Muscle of leg (tissue), 11 donors: ENCODE results near the gene WASF3. TPM values are rescaled to one million over a fixed set of nuclear protein-coding genes. Genes with fewer than 3 reads are reported as not detected.

ENCODE experiments used
- DNase-seq: peaks from one replicate; pipeline ENCODE4 v3.0.0; 2013
- H3K27ac ChIP-seq: one replicate; pipeline ENCODE4 v1.5.1; 2013; ENCODE audit warnings: mild to moderate bottlenecking, low read length, control low read depth
- H3K27me3 ChIP-seq: one replicate; pipeline ENCODE4 v1.6.1; 2013; ENCODE audit warnings: low read length; ENCODE audit not compliant: control insufficient read depth, insufficient read depth
- H3K36me3 ChIP-seq: one replicate; pipeline ENCODE4 v1.6.1; 2013; ENCODE audit warnings: low read length; ENCODE audit not compliant: control insufficient read depth, insufficient read depth
- H3K4me1 ChIP-seq: one replicate; pipeline ENCODE4 v1.6.1; 2013; ENCODE audit warnings: low read length; ENCODE audit not compliant: control insufficient read depth, insufficient read depth
- H3K4me3 ChIP-seq: one replicate; pipeline ENCODE4 v1.5.1; 2013; ENCODE audit warnings: low read length, control low read depth
- H3K9me3 ChIP-seq: replicated peaks from 2 replicates; pipeline ENCODE4 v1.6.1; 2013; ENCODE audit warnings: low read depth, low read length; ENCODE audit not compliant: control insufficient read depth
- WGBS: methylation state at CpG from one replicate; pipeline ENCODE4 v1.1.5; 2013; ENCODE audit warnings: missing lambda C conversion rate; ENCODE audit not compliant: insufficient coverage; 5-methylcytosine and 5-hydroxymethylcytosine counted together
- polyA plus RNA-seq, 8 donors: library from polyadenylated mRNA; unstranded; fragments of 120-200 nt; gene quantifications; one replicate each; pipeline versions ENCODE4 v1.2.1 to v1.2.3, GENCODE V29; 2013; ENCODE audit warnings: inconsistent platforms in 1 of 8, low replicate concordance in 1 of 8; ENCODE audit not compliant: insufficient read length in 8 of 8, insufficient read depth in 1 of 8
- total RNA-seq: library from RNA; stranded (reverse); fragments of 120-200 nt; gene quantifications from one replicate; pipeline ENCODE4 v1.2.4, GENCODE V29; 2013

WASF3 gene
- total and polyA plus RNA-seq, 9 donors: 6.2 to 14.7 (median 12.0) TPM

DNA sequence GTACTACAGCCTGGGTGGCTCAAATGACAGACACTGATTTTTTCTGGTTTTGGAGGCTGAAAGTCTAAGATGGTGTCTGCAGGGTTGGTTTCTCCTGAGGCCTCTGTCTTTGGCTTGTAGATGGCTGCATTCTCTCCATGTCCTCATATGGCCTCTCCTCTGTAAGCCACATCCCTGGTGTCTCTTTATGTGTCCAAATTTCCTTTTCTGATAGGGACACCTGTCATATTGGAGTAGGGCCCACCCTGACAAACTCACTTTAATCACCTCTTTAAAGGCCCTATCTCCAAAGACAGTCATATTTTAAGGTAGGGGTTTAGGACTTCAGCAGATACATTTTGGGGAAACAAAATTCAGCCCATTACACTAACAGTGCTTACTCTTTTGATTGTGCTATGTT, 32.0 kb upstream of the WASF3 start:
- Histone ChIP-seq H3K4me3 (no peak overlapping the region), H3K27me3 (no peaks in the 10 kb centered on the region), H3K27ac (no peak overlapping the region), H3K9me3 (peaks cover 2% of the 10 kb centered on the region), H3K36me3 (no peaks in the 10 kb centered on the region), H3K4me1 (no peaks in the 10 kb centered on the region)
- DNase-seq: no peak

DNA sequence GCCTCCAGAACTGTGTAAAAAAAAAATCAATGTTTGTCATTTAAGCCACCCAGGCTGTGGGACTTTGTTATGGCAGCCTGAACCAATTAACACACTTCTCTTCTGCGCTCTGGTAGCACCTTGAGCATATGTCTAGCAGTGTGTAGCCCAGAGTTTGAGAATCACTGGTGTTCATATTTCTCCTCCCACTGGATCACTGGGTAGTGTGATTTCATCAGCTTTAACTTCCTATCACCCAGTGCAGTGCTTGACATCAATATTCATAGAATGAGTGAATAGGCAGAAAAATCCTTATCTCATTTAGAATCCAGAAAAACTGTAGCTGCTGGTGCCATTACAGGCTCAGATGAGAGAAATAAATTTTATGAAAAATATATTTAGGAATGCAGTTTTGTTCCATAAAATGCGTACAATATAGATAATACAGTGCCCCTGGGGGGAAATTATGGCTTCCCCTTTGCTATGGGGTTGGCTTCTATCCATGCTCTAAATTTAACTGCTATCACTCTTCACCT, 30.7 kb upstream of the WASF3 start:
- no peak overlapping the region for H3K27ac ChIP-seq
- no peaks in the 10 kb centered on the region for H3K4me1 ChIP-seq
- H3K36me3 ChIP-seq: no peaks in the 10 kb centered on the region
- no peaks in the 10 kb centered on the region for H3K27me3 ChIP-seq
- H3K4me3 ChIP-seq: no peak overlapping the region
- no CpG with 5 or more reads among the region's 2 CpGs for WGBS
- H3K9me3 ChIP-seq: no peaks in the 10 kb centered on the region
- no peak for DNase-seq

GRCh38 chr13:26528527-26528926, 29.0 kb upstream of the WASF3 start:
- no peak for DNase-seq
- no peak overlapping the region for H3K27ac ChIP-seq
- no peaks in the 10 kb centered on the region for H3K4me1 ChIP-seq
- no peak overlapping the region for H3K4me3 ChIP-seq
- H3K36me3 ChIP-seq: no peaks in the 10 kb centered on the region
- H3K9me3 ChIP-seq: no peaks in the 10 kb centered on the region
- WGBS: no CpG with 5 or more reads among the region's 1 CpG
- no peaks in the 10 kb centered on the region for H3K27me3 ChIP-seq

DNA sequence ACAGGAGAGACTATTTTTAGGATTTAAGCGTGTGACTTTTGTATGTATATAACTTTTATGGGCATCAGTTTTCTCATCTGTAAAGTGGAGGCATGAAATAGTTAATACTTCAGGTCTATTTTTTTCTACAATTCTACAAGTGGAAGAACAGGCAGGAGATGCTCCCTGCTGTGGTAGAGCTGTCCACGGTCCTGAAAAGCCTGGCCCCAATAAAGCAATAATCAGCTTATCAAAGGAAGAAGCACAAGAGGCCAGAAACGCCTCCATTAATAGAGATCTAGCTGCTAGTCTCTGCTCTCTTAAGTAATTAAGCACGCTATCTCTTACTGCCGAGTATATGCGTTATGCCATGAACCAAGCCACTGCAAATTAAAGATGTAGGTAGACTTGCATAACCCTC, 28.0 kb upstream of the WASF3 start:
- Histone ChIP-seq H3K4me3 (no peak overlapping the region), H3K36me3 (no peaks in the 10 kb centered on the region), H3K27ac (no peak overlapping the region), H3K27me3 (no peaks in the 10 kb centered on the region), H3K4me1 (no peaks in the 10 kb centered on the region), H3K9me3 (no peaks in the 10 kb centered on the region)
- 0% methylated on average over 1 of the region's 6 CpGs for WGBS
- DNase-seq: peak; percentile 83

GRCh38 chr13:26531742-26532141, 25.7 kb upstream of the WASF3 start:
- no peaks in the 10 kb centered on the region for H3K27me3 ChIP-seq
- 62% methylated on average over 2 of the region's 3 CpGs for WGBS
- DNase-seq: no peak
- no peak overlapping the region for H3K27ac ChIP-seq
- no peaks in the 10 kb centered on the region for H3K4me1 ChIP-seq
- H3K9me3 ChIP-seq: no peaks in the 10 kb centered on the region
- no peaks in the 10 kb centered on the region for H3K36me3 ChIP-seq
- H3K4me3 ChIP-seq: no peak overlapping the region

- 82% methylated on average over 6 of the region's 9 CpGs for WGBS
- H3K4me1 ChIP-seq: no peaks in the 10 kb centered on the region
- H3K27me3 ChIP-seq: no peaks in the 10 kb centered on the region
- DNase-seq: no peak
- no peaks in the 10 kb centered on the region for H3K36me3 ChIP-seq
- no peak overlapping the region for H3K27ac ChIP-seq
- no peak overlapping the region for H3K4me3 ChIP-seq
- no peaks in the 10 kb centered on the region for H3K9me3 ChIP-seq
Observed at GRCh38 chr13:26534036-26534726, 23.3 kb upstream of the WASF3 start.

- Histone ChIP-seq H3K4me3 (no peak overlapping the region), H3K36me3 (no peaks in the 10 kb centered on the region), H3K4me1 (peaks cover 18% of the 10 kb centered on the region), H3K27me3 (no peaks in the 10 kb centered on the region), H3K9me3 (no peaks in the 10 kb centered on the region), H3K27ac (no peak overlapping the region)
- no peak for DNase-seq
- WGBS: 42% methylated on average over 8 of the region's 10 CpGs
Observed at GRCh38 chr13:26538363-26539317, 18.8 kb upstream of the WASF3 start.

GRCh38 chr13:26539738-26540292, 17.7 kb upstream of the WASF3 start:
- DNase-seq: no peak
- 84% methylated on average over 2 of the region's 2 CpGs for WGBS

GRCh38 chr13:26540334-26540733, 17.1 kb upstream of the WASF3 start:
- Histone ChIP-seq H3K4me1 (peaks cover 18% of the 10 kb centered on the region), H3K27ac (no peak overlapping the region), H3K9me3 (no peaks in the 10 kb centered on the region), H3K4me3 (no peak overlapping the region), H3K27me3 (no peaks in the 10 kb centered on the region), H3K36me3 (no peaks in the 10 kb centered on the region)
- peak; percentile 57 for DNase-seq
- WGBS: 0% methylated on average over 3 of the region's 3 CpGs

More at GRCh38 chr13:26539738-26540292, 17.7 kb upstream of the WASF3 start:
- Histone ChIP-seq H3K27ac (no peak overlapping the region), H3K4me1 (peaks cover 18% of the 10 kb centered on the region), H3K9me3 (no peaks in the 10 kb centered on the region), H3K4me3 (no peak overlapping the region), H3K27me3 (no peaks in the 10 kb centered on the region), H3K36me3 (no peaks in the 10 kb centered on the region)

DNA sequence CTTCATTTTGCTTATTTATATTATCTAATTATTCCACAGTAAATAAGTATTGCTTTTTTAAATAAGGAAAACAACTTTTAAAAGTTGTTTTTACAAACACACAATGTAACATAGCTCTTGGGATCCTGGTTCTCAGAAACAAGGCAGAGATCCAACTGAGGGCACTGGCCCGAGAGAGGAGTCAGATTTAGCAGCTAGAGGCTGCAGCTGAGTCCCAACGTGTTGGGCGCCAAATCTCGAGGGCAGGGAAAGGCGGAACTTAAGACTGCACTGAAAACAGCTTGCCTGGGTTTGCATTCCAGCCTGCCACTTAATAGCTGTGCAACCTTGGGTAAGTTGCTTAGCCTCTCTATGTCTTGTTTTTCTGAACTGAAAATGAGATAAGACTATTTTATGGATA, 16.4 kb upstream of the WASF3 start:
- DNase-seq: peak; percentile 32
- Histone ChIP-seq H3K27ac (no peak overlapping the region), H3K9me3 (no peaks in the 10 kb centered on the region), H3K4me1 (peaks cover 18% of the 10 kb centered on the region), H3K27me3 (no peaks in the 10 kb centered on the region), H3K36me3 (no peaks in the 10 kb centered on the region), H3K4me3 (no peak overlapping the region)
- 34% methylated on average over 5 of the region's 5 CpGs for WGBS
